Prostate gland (tissue), 2 donors: ENCODE data around the gene SH3GL3.

ENCODE experiments used
- CTCF ChIP-seq, 4 experiments: fragments of 200-600 bp in 2 of 4; fragments of 450-650 bp in 2 of 4; sonication (generic) in 2 of 4; IDR thresholded peaks; 1 replicate in 3 of 4; 2 replicates in 1 of 4; pipeline ENCODE4 v1.5.1; 2016 to 2019; ENCODE audit warnings: antibody characterized with exemption in 4 of 4, mild to moderate bottlenecking in 2 of 4, moderate library complexity in 2 of 4
- POLR2A ChIP-seq: fragments of 450-650 bp; IDR thresholded peaks from one replicate; pipeline ENCODE4 v1.6.1; 2016; ENCODE audit warnings: antibody characterized with exemption, mild to moderate bottlenecking
- POLR2AphosphoS5 ChIP-seq: sonication (generic); formaldehyde crosslinking; IDR thresholded peaks from one replicate; pipeline ENCODE4 v1.6.1; 2017; ENCODE audit warnings: antibody characterized with exemption

- TF ChIP-seq POLR2AphosphoS5: no peak
- TF ChIP-seq CTCF (IDR thresholded peaks at IDR 0.05): no peak
- no peak for TF ChIP-seq POLR2A
Measured at GRCh38 chr15:83604549-83604948, 157.4 kb downstream of the SH3GL3 start.
